ENCODE data around the gene TLE3.

The TLE3 gene

GRCh38 chr15:70103880-70104626, 6.3 kb upstream of the TLE3 start:
- no peak overlapping the region for H3K27ac ChIP-seq
- no peak overlapping the region; the same call in 1 of the 2 replicates for H3K4me2 ChIP-seq
- H2AFZ ChIP-seq (ENCODE audit: low read depth): no peak overlapping the region
- no peaks in the 10 kb centered on the region for H3K36me3 ChIP-seq (ENCODE audit: insufficient read depth)
- H3K4me1 ChIP-seq (ENCODE audit: low read depth, poor library complexity, severe bottlenecking): peaks cover 31% of the 10 kb centered on the region
- H3K4me3 ChIP-seq (IDR thresholded peaks at IDR 0.05; ENCODE audit: insufficient read depth, low read depth, low read length): no peak overlapping the region
- no peak overlapping the region for H3K9ac ChIP-seq
- H3K27me3 ChIP-seq (ENCODE audit: insufficient read depth, low read depth): no peaks in the 10 kb centered on the region
- H3K79me2 ChIP-seq (ENCODE audit: insufficient read depth, low read depth): no peaks in the 10 kb centered on the region
- TF ChIP-seq, protein P1, sequence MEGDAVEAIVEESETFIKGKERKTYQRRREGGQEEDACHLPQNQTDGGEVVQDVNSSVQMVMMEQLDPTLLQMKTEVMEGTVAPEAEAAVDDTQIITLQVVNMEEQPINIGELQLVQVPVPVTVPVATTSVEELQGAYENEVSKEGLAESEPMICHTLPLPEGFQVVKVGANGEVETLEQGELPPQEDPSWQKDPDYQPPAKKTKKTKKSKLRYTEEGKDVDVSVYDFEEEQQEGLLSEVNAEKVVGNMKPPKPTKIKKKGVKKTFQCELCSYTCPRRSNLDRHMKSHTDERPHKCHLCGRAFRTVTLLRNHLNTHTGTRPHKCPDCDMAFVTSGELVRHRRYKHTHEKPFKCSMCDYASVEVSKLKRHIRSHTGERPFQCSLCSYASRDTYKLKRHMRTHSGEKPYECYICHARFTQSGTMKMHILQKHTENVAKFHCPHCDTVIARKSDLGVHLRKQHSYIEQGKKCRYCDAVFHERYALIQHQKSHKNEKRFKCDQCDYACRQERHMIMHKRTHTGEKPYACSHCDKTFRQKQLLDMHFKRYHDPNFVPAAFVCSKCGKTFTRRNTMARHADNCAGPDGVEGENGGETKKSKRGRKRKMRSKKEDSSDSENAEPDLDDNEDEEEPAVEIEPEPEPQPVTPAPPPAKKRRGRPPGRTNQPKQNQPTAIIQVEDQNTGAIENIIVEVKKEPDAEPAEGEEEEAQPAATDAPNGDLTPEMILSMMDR (conservative IDR thresholded peaks at IDR 0.05; ENCODE audit: low read depth, low read length): no peak
- no peaks in the 10 kb centered on the region for H4K20me1 ChIP-seq (ENCODE audit: insufficient read depth)

DNA sequence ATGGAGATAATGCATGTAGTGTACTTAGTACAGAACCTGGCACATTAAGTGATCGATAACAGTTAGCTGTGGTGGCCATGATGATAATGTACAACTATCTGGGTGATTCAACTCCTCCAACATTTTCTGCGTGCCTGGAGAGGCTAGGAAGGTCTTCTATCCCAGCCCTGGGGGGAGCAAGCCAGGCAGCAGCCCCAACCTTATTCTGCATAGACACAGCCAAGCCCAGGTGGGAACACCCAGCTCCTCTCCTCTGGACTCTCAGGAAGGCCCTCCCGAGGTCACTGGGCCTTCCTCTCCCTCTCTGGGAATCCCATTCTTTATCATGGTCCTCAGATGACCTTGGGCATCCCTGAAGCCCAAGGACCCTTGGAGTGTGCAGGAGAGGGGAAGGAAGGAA, 5.1 kb upstream of the TLE3 start:
- Histone ChIP-seq H3K4me3 (IDR thresholded peaks at IDR 0.05; ENCODE audit: insufficient read depth, low read depth, low read length) (no peak overlapping the region), H3K36me3 (ENCODE audit: insufficient read depth) (no peaks in the 10 kb centered on the region), H2AFZ (ENCODE audit: low read depth) (no peak overlapping the region), H4K20me1 (ENCODE audit: insufficient read depth) (no peaks in the 10 kb centered on the region), H3K27me3 (ENCODE audit: insufficient read depth, low read depth) (no peaks in the 10 kb centered on the region), H3K4me2 (no peak overlapping the region), H3K79me2 (ENCODE audit: insufficient read depth, low read depth) (no peaks in the 10 kb centered on the region), H3K4me1 (ENCODE audit: low read depth, poor library complexity, severe bottlenecking) (peaks cover 31% of the 10 kb centered on the region), H3K9ac (no peak overlapping the region), H3K27ac (no peak overlapping the region)
- TF ChIP-seq, protein P1 (conservative IDR thresholded peaks at IDR 0.05; ENCODE audit: low read depth, low read length): no peak

- Histone ChIP-seq H2AFZ (ENCODE audit: low read depth) (no peak overlapping the region; the same call in 1 of the 2 replicates), H3K79me2 (ENCODE audit: insufficient read depth, low read depth) (peaks cover 11% of the 10 kb centered on the region), H3K4me3 (IDR thresholded peaks at IDR 0.05; ENCODE audit: insufficient read depth, low read depth, low read length) (no peak overlapping the region), H3K36me3 (ENCODE audit: insufficient read depth) (no peaks in the 10 kb centered on the region), H3K27me3 (ENCODE audit: insufficient read depth, low read depth) (no peaks in the 10 kb centered on the region), H3K4me1 (ENCODE audit: low read depth, poor library complexity, severe bottlenecking) (peaks cover 31% of the 10 kb centered on the region), H4K20me1 (ENCODE audit: insufficient read depth) (no peaks in the 10 kb centered on the region), H3K9ac (no peak overlapping the region; the same call in 1 of the 2 replicates), H3K4me2 (peak overlapping the region; percentile 75), H3K27ac (peak overlapping the region; percentile 76; the same call in 1 of the 2 replicates)
- TF ChIP-seq, protein P1 (conservative IDR thresholded peaks at IDR 0.05; ENCODE audit: low read depth, low read length): no peak
These were observed 3.9 kb upstream of the TLE3 start for GRCh38 chr15:70101459-70102113.

- Histone ChIP-seq H2AFZ (ENCODE audit: low read depth) (peak overlapping the region; percentile 48; the same call in 1 of the 2 replicates), H3K4me1 (ENCODE audit: low read depth, poor library complexity, severe bottlenecking) (peaks cover 31% of the 10 kb centered on the region), H4K20me1 (ENCODE audit: insufficient read depth) (peaks cover 1% of the 10 kb centered on the region; the same call in 1 of the 2 replicates), H3K36me3 (ENCODE audit: insufficient read depth) (no peaks in the 10 kb centered on the region), H3K79me2 (ENCODE audit: insufficient read depth, low read depth) (peaks cover 20% of the 10 kb centered on the region), H3K27ac (peak overlapping the region; percentile 76), H3K4me2 (peak overlapping the region; percentile 75), H3K9ac (peak overlapping the region; percentile 98), H3K27me3 (ENCODE audit: insufficient read depth, low read depth) (no peaks in the 10 kb centered on the region), H3K4me3 (IDR thresholded peaks at IDR 0.05; ENCODE audit: insufficient read depth, low read depth, low read length) (no peak overlapping the region)
- TF ChIP-seq, protein P1 (conservative IDR thresholded peaks at IDR 0.05; ENCODE audit: low read depth, low read length): no peak
These were observed 3.0 kb upstream of the TLE3 start for GRCh38 chr15:70100474-70101341.
